ENCODE measurements around the gene MRFAP1.

DNA sequence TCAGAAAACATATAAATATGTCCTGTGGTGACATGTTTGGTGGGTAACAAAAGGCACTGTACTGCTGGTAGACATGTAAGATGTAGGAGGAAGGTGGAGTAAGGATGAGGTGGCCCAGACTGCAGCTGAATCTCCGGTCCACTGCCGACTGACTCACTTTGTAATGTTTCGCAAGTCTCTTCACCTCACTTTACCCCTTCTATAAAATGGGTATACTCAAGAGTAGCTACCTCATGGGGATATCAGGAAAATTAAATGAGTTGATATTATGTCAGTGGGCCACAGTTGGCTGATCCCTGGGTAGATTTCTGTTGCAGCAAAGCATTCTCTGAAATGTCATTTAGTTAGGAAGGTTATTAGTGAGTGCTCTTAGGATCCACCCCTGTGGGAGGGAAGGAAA is 22.1 kb downstream of the MRFAP1 start:
- TF ChIP-seq EZH2 (IDR thresholded peaks at IDR 0.05; ENCODE audit: low read length, missing control alignments), result no peak
- TF ChIP-seq CTCF (conservative IDR thresholded peaks at IDR 0.05 in 1 of 2, IDR thresholded peaks at IDR 0.05 in 1 of 2; ENCODE audit: low read depth in 1 of 2, low read length in 2 of 2), result no peak
